ENCODE data around the gene HOXC4. TPM values are rescaled to one million over a fixed set of nuclear protein-coding genes. Genes with fewer than 3 reads are reported as not detected.

HOXC4 gene
- total RNA-seq, 5 donors from 2014 or later (not counting 1 experiment from before 2014, with no cell fraction given) = 0.36 to 1.4 (median 0.61) TPM

DNA sequence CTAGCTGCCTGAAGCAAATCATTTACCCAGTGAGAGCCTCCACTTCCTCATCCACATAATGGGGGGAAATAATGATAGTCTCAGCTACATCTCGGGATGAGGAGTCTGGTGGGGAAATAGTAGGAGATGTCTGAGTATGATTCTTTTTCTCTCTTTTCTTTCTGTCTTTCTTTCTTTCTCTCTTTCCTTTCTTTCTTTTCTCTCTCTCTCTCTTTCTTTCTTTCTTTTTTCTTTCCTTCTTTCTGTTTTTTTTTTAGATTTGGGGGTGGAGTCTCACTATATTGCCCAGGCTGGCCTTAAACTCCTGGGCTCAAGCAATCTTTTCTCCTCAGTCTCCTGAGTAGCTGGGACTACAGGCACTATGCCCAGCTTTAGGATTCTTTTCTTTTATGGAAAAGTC lies 12.8 kb downstream of the HOXC4 start:
- no CpG with 5 or more reads among the region's 1 CpG for WGBS (ENCODE audit: insufficient coverage)
- no peaks in the 10 kb centered on the region for H3K4me1 ChIP-seq (ENCODE audit: control insufficient read depth in 1 of 2, extremely low read depth in 1 of 2, insufficient read depth in 2 of 2, low read length in 2 of 2)
- Mint-ChIP-seq H3K9me3 (no peaks in the 10 kb centered on the region), H3K36me3 (peaks cover 3% of the 10 kb centered on the region), H3K27ac (peak overlapping the region in 1 of 2 donors; percentile 23), H3K4me3 (no peak overlapping the region), H3K27me3 (peaks cover 54 to 68% of the 10 kb centered on the region in 2 donors), H3K4me1 (no peaks in the 10 kb centered on the region)
- no peak overlapping the region for H3K27ac ChIP-seq (ENCODE audit: low read length)
- ATAC-seq (replicated peaks in 1 of 4) (no peak), DNase-seq (no peak)
- no peaks in the 10 kb centered on the region for H3K36me3 ChIP-seq (ENCODE audit: control insufficient read depth in 2 of 2, extremely low read depth in 1 of 2, insufficient read depth in 1 of 2, low read length in 1 of 2)
- peaks cover 8 to 24% of the 10 kb centered on the region in 2 experiments for H3K27me3 ChIP-seq (replicated peaks in 1 of 2; ENCODE audit: control insufficient read depth in 2 of 2, extremely low read depth in 1 of 2, insufficient read depth in 2 of 2, low read length in 1 of 2)
- no peak overlapping the region for H3K4me3 ChIP-seq (ENCODE audit: control insufficient read depth in 1 of 2, extremely low read depth in 1 of 2, low read length in 1 of 2)
- ChIA-PET POLR2A (interaction anchor here in 1 of 2 donors (0.6 kb wide), 1 partner anchor 16 kb away, joined by 9 read pairs; no protein-coding TSS in a partner anchor), CTCF (no interaction called here)
- no peaks in the 10 kb centered on the region for H3K9me3 ChIP-seq

DNA sequence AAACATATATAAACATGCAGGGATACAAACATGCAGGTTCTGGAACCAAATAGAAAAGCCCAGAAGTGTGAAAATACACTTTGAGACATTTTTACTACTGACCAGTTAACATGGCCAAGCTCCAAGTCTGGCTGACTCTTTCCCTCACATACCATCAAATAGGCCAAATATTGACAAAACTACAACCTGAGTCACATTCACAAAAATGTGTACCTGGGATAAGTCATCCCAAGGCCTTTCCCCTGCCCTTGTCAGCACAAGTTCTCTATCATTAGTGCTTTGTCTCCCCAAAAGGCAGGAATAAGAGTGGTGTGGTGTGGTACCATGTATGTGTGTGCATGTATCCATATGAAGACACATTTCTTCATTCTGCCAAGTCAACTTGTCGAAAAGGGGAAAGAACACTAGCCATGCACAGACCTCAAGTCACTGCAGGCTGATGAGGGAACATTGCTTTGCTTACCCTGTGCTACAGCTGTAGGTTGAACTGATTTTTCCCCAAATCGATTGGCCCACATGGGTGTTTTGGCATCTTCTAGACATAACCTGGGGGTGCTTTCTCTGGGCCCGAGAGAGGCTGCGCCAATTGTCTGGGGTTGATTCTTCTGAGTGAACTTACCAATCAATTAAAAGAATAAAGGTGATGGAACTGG lies 14.9 kb downstream of the HOXC4 start:
- Mint-ChIP-seq H3K27me3 (peaks cover 36 to 53% of the 10 kb centered on the region in 2 donors), H3K9me3 (no peaks in the 10 kb centered on the region), H3K4me1 (no peaks in the 10 kb centered on the region), H3K4me3 (no peak overlapping the region), H3K36me3 (peaks cover 2% of the 10 kb centered on the region), H3K27ac (no peak overlapping the region)
- Histone ChIP-seq H3K4me3 (ENCODE audit: control insufficient read depth in 1 of 2, extremely low read depth in 1 of 2, low read length in 1 of 2) (no peak overlapping the region), H3K36me3 (ENCODE audit: control insufficient read depth in 2 of 2, extremely low read depth in 1 of 2, insufficient read depth in 1 of 2, low read length in 1 of 2) (no peaks in the 10 kb centered on the region), H3K27me3 (replicated peaks in 1 of 2; ENCODE audit: control insufficient read depth in 2 of 2, extremely low read depth in 1 of 2, insufficient read depth in 2 of 2, low read length in 1 of 2) (peaks cover 6 to 16% of the 10 kb centered on the region in 2 experiments), H3K9me3 (no peaks in the 10 kb centered on the region), H3K4me1 (ENCODE audit: control insufficient read depth in 1 of 2, extremely low read depth in 1 of 2, insufficient read depth in 2 of 2, low read length in 2 of 2) (no peaks in the 10 kb centered on the region), H3K27ac (ENCODE audit: low read length) (no peak overlapping the region)
- DNase-seq (no peak), ATAC-seq (replicated peaks in 1 of 4) (no peak)
- no CpG with 5 or more reads among the region's 4 CpGs for WGBS (ENCODE audit: insufficient coverage)
- ChIA-PET POLR2A (no interaction called here), CTCF (no interaction called here)

GRCh38 chr12:54071942-54072341 lies 18.3 kb downstream of the HOXC4 start:
- WGBS (ENCODE audit: insufficient coverage) = no CpG with 5 or more reads among the region's 1 CpG
- H3K9me3 ChIP-seq = no peaks in the 10 kb centered on the region
- no peaks in the 10 kb centered on the region for H3K4me1 ChIP-seq (ENCODE audit: control insufficient read depth in 1 of 2, extremely low read depth in 1 of 2, insufficient read depth in 2 of 2, low read length in 2 of 2)
- no peak overlapping the region for H3K4me3 ChIP-seq (ENCODE audit: control insufficient read depth in 1 of 2, extremely low read depth in 1 of 2, low read length in 1 of 2)
- H3K27me3 ChIP-seq (replicated peaks in 1 of 2; ENCODE audit: control insufficient read depth in 2 of 2, extremely low read depth in 1 of 2, insufficient read depth in 2 of 2, low read length in 1 of 2) = peaks cover 3 to 9% of the 10 kb centered on the region in 2 experiments
- no peak overlapping the region for H3K27ac ChIP-seq (ENCODE audit: low read length)
- no peaks in the 10 kb centered on the region for H3K36me3 ChIP-seq (ENCODE audit: control insufficient read depth in 2 of 2, extremely low read depth in 1 of 2, insufficient read depth in 1 of 2, low read length in 1 of 2)
- H3K4me3 Mint-ChIP-seq = no peak overlapping the region
- no peaks in the 10 kb centered on the region for H3K36me3 Mint-ChIP-seq
- CTCF ChIA-PET = no interaction called here
- no peaks in the 10 kb centered on the region for H3K4me1 Mint-ChIP-seq
- DNase-seq = no peak
- H3K27me3 Mint-ChIP-seq = peaks cover 22 to 40% of the 10 kb centered on the region in 2 donors
- H3K9me3 Mint-ChIP-seq = no peaks in the 10 kb centered on the region
- POLR2A ChIA-PET = interaction anchor here in 1 of 2 donors (0.6 kb wide), 1 partner anchor 63 kb away, joined by 6 read pairs; the partner anchor contains the start of gene HOXC8
- no peak overlapping the region for H3K27ac Mint-ChIP-seq
- ATAC-seq (replicated peaks in 1 of 4) = no peak

GRCh38 chr12:54074308-54074707 lies 20.7 kb downstream of the HOXC4 start:
- POLR2A ChIA-PET = no interaction called here
- WGBS (ENCODE audit: insufficient coverage) = 100% methylated on average over 1 of the region's 6 CpGs
- no peaks in the 10 kb centered on the region for H3K9me3 ChIP-seq
- Mint-ChIP-seq H3K9me3 (no peaks in the 10 kb centered on the region), H3K36me3 (no peaks in the 10 kb centered on the region), H3K27ac (no peak overlapping the region), H3K4me3 (no peak overlapping the region), H3K4me1 (peaks cover 0 to 5% (median 5%) of the 10 kb centered on the region in 3 donors), H3K27me3 (peaks cover 14 to 28% of the 10 kb centered on the region in 2 donors)
- no peaks in the 10 kb centered on the region for H3K36me3 ChIP-seq (ENCODE audit: control insufficient read depth in 2 of 2, extremely low read depth in 1 of 2, insufficient read depth in 1 of 2, low read length in 1 of 2)
- H3K27me3 ChIP-seq (replicated peaks in 1 of 2; ENCODE audit: control insufficient read depth in 2 of 2, extremely low read depth in 1 of 2, insufficient read depth in 2 of 2, low read length in 1 of 2) = peaks cover 3 to 9% of the 10 kb centered on the region in 2 experiments
- ATAC-seq (replicated peaks in 1 of 4) = no peak
- H3K4me1 ChIP-seq (ENCODE audit: control insufficient read depth in 1 of 2, extremely low read depth in 1 of 2, insufficient read depth in 2 of 2, low read length in 2 of 2) = no peaks in the 10 kb centered on the region
- DNase-seq = no peak
- CTCF ChIA-PET = no interaction called here
- no peak overlapping the region for H3K27ac ChIP-seq (ENCODE audit: low read length)
- H3K4me3 ChIP-seq (ENCODE audit: control insufficient read depth in 1 of 2, extremely low read depth in 1 of 2, low read length in 1 of 2) = no peak overlapping the region

DNA sequence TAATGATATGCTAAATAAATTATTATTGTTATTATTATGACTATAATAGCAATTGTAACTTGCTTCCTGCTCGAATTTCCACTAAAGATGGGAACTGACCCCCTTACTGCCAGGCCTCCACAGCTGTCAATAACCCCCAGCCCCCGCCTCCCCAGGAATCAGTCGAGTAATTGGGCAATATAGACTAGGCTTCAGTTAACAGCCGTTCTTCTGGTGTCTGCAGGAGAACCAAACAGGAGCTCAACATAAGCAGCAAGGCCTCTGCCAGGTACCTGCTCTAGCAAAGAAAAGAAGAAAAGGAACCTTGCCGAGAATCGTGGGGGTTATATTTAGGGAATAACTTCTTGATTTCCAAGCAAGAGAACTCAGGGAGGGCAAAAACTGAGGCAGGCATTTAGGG lies 21.8 kb downstream of the HOXC4 start:
- Mint-ChIP-seq H3K4me1 (peaks cover 1 to 10% (median 6%) of the 10 kb centered on the region in 3 donors), H3K36me3 (no peaks in the 10 kb centered on the region), H3K27me3 (peaks cover 14 to 23% of the 10 kb centered on the region in 2 donors), H3K9me3 (no peaks in the 10 kb centered on the region), H3K27ac (no peak overlapping the region), H3K4me3 (no peak overlapping the region)
- Histone ChIP-seq H3K27ac (ENCODE audit: low read length) (no peak overlapping the region), H3K36me3 (ENCODE audit: control insufficient read depth in 2 of 2, extremely low read depth in 1 of 2, insufficient read depth in 1 of 2, low read length in 1 of 2) (no peaks in the 10 kb centered on the region), H3K9me3 (no peaks in the 10 kb centered on the region), H3K4me1 (ENCODE audit: control insufficient read depth in 1 of 2, extremely low read depth in 1 of 2, insufficient read depth in 2 of 2, low read length in 2 of 2) (peaks cover 0 to 2% of the 10 kb centered on the region in 2 experiments), H3K4me3 (ENCODE audit: control insufficient read depth in 1 of 2, extremely low read depth in 1 of 2, low read length in 1 of 2) (no peak overlapping the region), H3K27me3 (replicated peaks in 1 of 2; ENCODE audit: control insufficient read depth in 2 of 2, extremely low read depth in 1 of 2, insufficient read depth in 2 of 2, low read length in 1 of 2) (peaks cover 3 to 5% of the 10 kb centered on the region in 2 experiments)
- ChIA-PET CTCF (interaction anchor here in 1 of 2 donors (0.5 kb wide), 1 partner anchor 22 kb away, joined by 3 read pairs; the partner anchor contains the start of gene HOXC4), POLR2A (no interaction called here)
- WGBS (ENCODE audit: insufficient coverage) = no CpG with 5 or more reads among the region's 6 CpGs
- DNase-seq = no peak
- no peak for ATAC-seq (replicated peaks in 1 of 4)

DNA sequence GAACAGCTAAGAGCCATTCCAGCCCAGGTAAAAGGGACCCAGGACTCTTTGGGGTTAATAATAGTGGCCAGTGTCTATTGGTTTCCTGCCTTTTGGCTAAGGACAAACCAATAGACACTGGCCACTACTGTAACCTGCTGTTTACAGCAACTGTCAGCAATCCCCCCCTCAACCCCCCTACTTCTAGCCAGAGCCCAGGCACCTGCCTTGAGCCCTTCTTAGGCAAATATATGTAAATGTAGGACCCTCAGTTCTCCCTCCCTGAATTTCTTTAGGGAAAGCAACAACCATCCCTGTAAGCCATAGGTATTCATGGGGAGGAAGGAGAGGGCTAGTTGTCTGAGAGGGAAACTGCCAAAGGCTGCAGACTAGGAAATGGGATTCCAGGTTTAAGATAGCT lies 22.3 kb downstream of the HOXC4 start:
- no peaks in the 10 kb centered on the region for H3K9me3 Mint-ChIP-seq
- H3K4me1 Mint-ChIP-seq = peaks cover 5 to 15% (median 10%) of the 10 kb centered on the region in 3 donors
- Histone ChIP-seq H3K27me3 (replicated peaks in 1 of 2; ENCODE audit: control insufficient read depth in 2 of 2, extremely low read depth in 1 of 2, insufficient read depth in 2 of 2, low read length in 1 of 2) (peaks cover 3 to 5% of the 10 kb centered on the region in 2 experiments), H3K4me1 (ENCODE audit: control insufficient read depth in 1 of 2, extremely low read depth in 1 of 2, insufficient read depth in 2 of 2, low read length in 2 of 2) (peaks cover 0 to 7% of the 10 kb centered on the region in 2 experiments), H3K4me3 (ENCODE audit: control insufficient read depth in 1 of 2, extremely low read depth in 1 of 2, low read length in 1 of 2) (no peak overlapping the region), H3K27ac (ENCODE audit: low read length) (no peak overlapping the region), H3K36me3 (ENCODE audit: control insufficient read depth in 2 of 2, extremely low read depth in 1 of 2, insufficient read depth in 1 of 2, low read length in 1 of 2) (no peaks in the 10 kb centered on the region), H3K9me3 (no peaks in the 10 kb centered on the region)
- H3K27ac Mint-ChIP-seq = no peak overlapping the region
- no peak overlapping the region for H3K4me3 Mint-ChIP-seq
- H3K36me3 Mint-ChIP-seq = no peaks in the 10 kb centered on the region
- ChIA-PET POLR2A (no interaction called here), CTCF (no interaction called here)
- no peak for ATAC-seq (replicated peaks in 1 of 4)
- DNase-seq = no peak
- H3K27me3 Mint-ChIP-seq = peaks cover 10 to 18% of the 10 kb centered on the region in 2 donors

Measured in T-cell (primary cell).